GM12892 (cell line): Measurements from ENCODE around the gene SKIL.

Experiments used
- POLR2A ChIP-seq: IDR thresholded peaks from 2 replicates; pipeline ENCODE4 v1.6.1; 2011; ENCODE audit warnings: low read depth, low read length, control low read depth
- POLR2AphosphoS5 ChIP-seq: IDR thresholded peaks from 2 replicates; pipeline ENCODE4 v1.6.1; 2011; ENCODE audit warnings: low read depth, low read length, control low read depth
- TAF1 ChIP-seq: IDR thresholded peaks from 2 replicates; pipeline ENCODE4 v1.6.1; 2011; ENCODE audit warnings: low read depth, mild to moderate bottlenecking, control low read depth, low read length, borderline replicate concordance

DNA sequence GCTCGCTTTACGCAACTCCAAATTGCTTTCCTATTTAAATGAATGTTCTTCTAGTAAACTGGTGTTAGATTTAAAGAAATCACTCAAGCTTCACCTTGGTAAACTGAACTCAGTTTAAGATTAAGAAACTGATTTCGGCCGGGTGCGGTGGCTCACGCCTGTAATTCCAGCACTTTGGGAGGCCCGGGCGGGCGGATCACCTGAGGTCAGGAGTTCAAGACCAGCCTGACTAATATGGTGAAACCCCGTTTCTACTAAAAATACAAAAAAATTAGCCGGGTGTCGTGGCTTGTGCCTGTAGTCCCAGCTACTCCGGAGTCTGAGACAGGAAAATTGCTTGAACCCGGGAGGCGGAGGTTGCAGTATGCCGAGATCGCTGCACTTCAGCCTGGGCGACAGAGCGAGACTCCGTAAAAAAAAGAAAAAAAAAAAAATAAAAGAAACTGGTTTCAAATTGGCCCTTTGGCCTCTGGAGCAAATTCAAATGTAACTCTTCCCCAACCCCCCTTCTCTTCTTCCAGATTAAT lies 1.7 kb downstream of the SKIL start:
- TF ChIP-seq POLR2A (no peak), TAF1 (no peak), POLR2AphosphoS5 (no peak)
